H9 (cell line): ENCODE measurements around the gene ANKZF1. TPM values are rescaled to one million over a fixed set of nuclear protein-coding genes. Genes with fewer than 3 reads are reported as not detected.

Experiments
- DNase-seq: peaks from one replicate; pipeline ENCODE4 v3.0.0-alpha.2; 2017
- H2AFZ ChIP-seq: one replicate; pipeline ENCODE4 v1.6.1; 2013; ENCODE audit warnings: mild to moderate bottlenecking, low read length, control low read depth, moderate library complexity
- H2AK5ac ChIP-seq: 2 replicates; pipeline ENCODE4 v1.6.1; 2013; ENCODE audit warnings: low read length, control low read depth, mixed read lengths; ENCODE audit not compliant: insufficient read length
- H2BK120ac ChIP-seq: one replicate; pipeline ENCODE4 v1.6.1; 2013; ENCODE audit warnings: low read depth, mild to moderate bottlenecking, low read length, control low read depth, inconsistent platforms; ENCODE audit not compliant: poor library complexity, severe bottlenecking
- H2BK12ac ChIP-seq: 2 replicates; pipeline ENCODE4 v1.6.1; 2013; ENCODE audit warnings: low read length, control low read depth, mixed read lengths, low read depth; ENCODE audit not compliant: insufficient read length
- H2BK15ac ChIP-seq: 2 replicates; pipeline ENCODE4 v1.6.1; 2013; ENCODE audit warnings: low read depth, low read length, control low read depth
- H2BK20ac ChIP-seq: one replicate; pipeline ENCODE4 v1.6.1; 2013; ENCODE audit warnings: low read depth, mild to moderate bottlenecking, low read length, control low read depth, inconsistent platforms; ENCODE audit not compliant: poor library complexity, severe bottlenecking
- H2BK5ac ChIP-seq: 2 replicates; pipeline ENCODE4 v1.6.1; 2013; ENCODE audit warnings: low read length, control low read depth, mixed read lengths; ENCODE audit not compliant: insufficient read length
- H3K14ac ChIP-seq: 2 replicates; pipeline ENCODE4 v1.6.1; 2013; ENCODE audit warnings: low read length, control low read depth; ENCODE audit not compliant: insufficient read depth
- H3K18ac ChIP-seq: 2 replicates; pipeline ENCODE4 v1.6.1; 2013; ENCODE audit warnings: low read depth, mild to moderate bottlenecking, mixed read lengths, low read length, control low read depth; ENCODE audit not compliant: insufficient read length
- H3K23ac ChIP-seq: 2 replicates; pipeline ENCODE4 v1.6.1; 2013; ENCODE audit warnings: low read length, control low read depth, mixed read lengths, low read depth; ENCODE audit not compliant: insufficient read length
- H3K23me2 ChIP-seq: 2 replicates; pipeline ENCODE4 v1.6.1; 2013; ENCODE audit warnings: low read depth, mild to moderate bottlenecking, mixed read lengths, low read length, control low read depth; ENCODE audit not compliant: insufficient read length, poor library complexity, severe bottlenecking
- H3K27ac ChIP-seq: 2 replicates; pipeline ENCODE4 v1.5.1; 2013; ENCODE audit warnings: low read length, control low read depth, mixed read lengths, low read depth; ENCODE audit not compliant: insufficient read length
- H3K27me3 ChIP-seq: 2 replicates; pipeline ENCODE4 v1.6.1; 2013; ENCODE audit warnings: low read length, control low read depth, inconsistent platforms; ENCODE audit not compliant: insufficient read depth
- H3K4ac ChIP-seq: 2 replicates; pipeline ENCODE4 v1.6.1; 2013; ENCODE audit warnings: low read depth, mild to moderate bottlenecking, control low read depth, inconsistent platforms, low read length, moderate library complexity
- H3K4me1 ChIP-seq: 2 replicates; pipeline ENCODE4 v1.6.1; 2013; ENCODE audit warnings: low read length, control low read depth, inconsistent platforms; ENCODE audit not compliant: insufficient read depth
- H3K4me2 ChIP-seq: 2 replicates; pipeline ENCODE4 v1.6.1; 2013; ENCODE audit warnings: low read length, control low read depth, mixed read lengths; ENCODE audit not compliant: insufficient read length, insufficient read depth
- H3K56ac ChIP-seq: 2 replicates; pipeline ENCODE4 v1.6.1; 2013; ENCODE audit warnings: low read depth, mild to moderate bottlenecking, mixed read lengths, low read length, control low read depth; ENCODE audit not compliant: insufficient read length
- H3K79me1 ChIP-seq: 2 replicates; pipeline ENCODE4 v1.6.1; 2013; ENCODE audit warnings: low read depth, mild to moderate bottlenecking, moderate library complexity, low read length, control low read depth, inconsistent platforms; ENCODE audit not compliant: insufficient read depth, poor library complexity, severe bottlenecking
- H3K79me2 ChIP-seq: 2 replicates; pipeline ENCODE4 v1.6.1; 2013; ENCODE audit warnings: low read length, control low read depth, inconsistent platforms; ENCODE audit not compliant: insufficient read depth
- H3K9ac ChIP-seq: 2 replicates; pipeline ENCODE4 v1.6.1; 2013; ENCODE audit warnings: low read length, control low read depth, mixed read lengths; ENCODE audit not compliant: insufficient read length; ENCODE audit errors: extremely low read depth
- H3K9me3 ChIP-seq: one replicate; pipeline ENCODE4 v1.6.1; 2013; ENCODE audit warnings: low read depth, low read length, inconsistent platforms; ENCODE audit not compliant: control insufficient read depth
- H3T11ph ChIP-seq: one replicate; pipeline ENCODE4 v1.6.1; 2013; ENCODE audit warnings: mild to moderate bottlenecking, low read length, control low read depth, inconsistent platforms
- H4K20me1 ChIP-seq: one replicate; pipeline ENCODE4 v1.6.1; 2013; ENCODE audit not compliant: control insufficient read depth, insufficient read length, insufficient read depth
- H4K5ac ChIP-seq: 2 replicates; pipeline ENCODE4 v1.6.1; 2013; ENCODE audit warnings: low read depth, mild to moderate bottlenecking, mixed read lengths, low read length, control low read depth; ENCODE audit not compliant: insufficient read length
- H4K8ac ChIP-seq: replicated peaks from 2 replicates; pipeline ENCODE4 v1.6.1; 2013; ENCODE audit warnings: low read length, control low read depth, mixed read lengths, low read depth; ENCODE audit not compliant: insufficient read length
- H4K91ac ChIP-seq: 2 replicates; pipeline ENCODE4 v1.6.1; 2013; ENCODE audit warnings: low read depth, mild to moderate bottlenecking, moderate library complexity, mixed read lengths, low read length, control low read depth; ENCODE audit not compliant: insufficient read length
- H3K27ac Mint-ChIP-seq, 3 experiments: 2 replicates in 2 of 3; 3 replicates in 1 of 3; pipeline ENCODE4 v1.8.0; 2020 to 2021; ENCODE audit warnings: mixed read lengths in 3 of 3, mild to moderate bottlenecking in 1 of 3, moderate library complexity in 1 of 3
- H3K27me3 Mint-ChIP-seq: 2 replicates; pipeline ENCODE4 v1.8.0; 2021; ENCODE audit warnings: low read depth, mild to moderate bottlenecking, moderate library complexity, mixed read lengths
- H3K36me3 Mint-ChIP-seq, 3 experiments: 2 replicates in 2 of 3; 3 replicates in 1 of 3; pipeline ENCODE4 v1.8.0; 2020 to 2021; ENCODE audit warnings: low read depth in 3 of 3, mixed read lengths in 3 of 3; ENCODE audit not compliant: insufficient read depth in 1 of 3
- H3K4me1 Mint-ChIP-seq, 2 experiments: 2 replicates each; pipeline ENCODE4 v1.8.0; 2020; ENCODE audit warnings: mixed read lengths in 2 of 2
- H3K4me3 Mint-ChIP-seq, 2 experiments: 2 replicates in 1 of 2; 3 replicates in 1 of 2; pipeline ENCODE4 v1.8.0; 2020 to 2021; ENCODE audit warnings: mild to moderate bottlenecking in 2 of 2, mixed read lengths in 2 of 2, moderate library complexity in 1 of 2
- H3K9me3 Mint-ChIP-seq, 2 experiments: 2 replicates in 1 of 2; 3 replicates in 1 of 2; pipeline ENCODE4 v1.8.0; 2020; ENCODE audit warnings: mild to moderate bottlenecking in 2 of 2, mixed read lengths in 2 of 2, moderate library complexity in 1 of 2
- CTCF ChIP-seq: fragments of 200-600 bp; sonication (generic); conservative IDR thresholded peaks from 3 replicates; pipeline ENCODE4 v1.8.0; 2021; ENCODE audit warnings: antibody characterized with exemption, mild to moderate bottlenecking
- WGBS: extraction: QIAGEN DNeasy Blood & Tissue Kit; methylation state at CpG from one replicate; pipeline ENCODE4 v1.1.7; 2013; ENCODE audit warnings: missing lambda C conversion rate, low lambda C conversion rate, mixed read lengths; ENCODE audit not compliant: insufficient read length; ENCODE audit errors: extremely low coverage; 5-methylcytosine and 5-hydroxymethylcytosine counted together
- total RNA-seq: library from RNA; stranded (reverse); gene quantifications from 2 replicates; pipeline ENCODE4 v1.2.1, GENCODE V29; 2021

Gene ANKZF1
- total RNA-seq, 1 experiment from 2014 or later = 55.4 TPM

- Mint-ChIP-seq H3K27me3 (no peaks in the 10 kb centered on the region), H3K4me3 (no peak overlapping the region), H3K9me3 (no peaks in the 10 kb centered on the region), H3K36me3 (peaks cover 4 to 34% (median 17%) of the 10 kb centered on the region in 3 experiments; a peak in 6 of 7 replicates), H3K27ac (no peak overlapping the region), H3K4me1 (peaks cover 14 to 19% of the 10 kb centered on the region in 2 experiments)
- Histone ChIP-seq H3K4ac (no peak overlapping the region), H4K8ac (no peak overlapping the region), H2BK20ac (no peak overlapping the region), H3K23me2 (peaks cover 6% of the 10 kb centered on the region), H3K14ac (no peak overlapping the region), H3K4me2 (no peak overlapping the region), H3K18ac (no peak overlapping the region), H3K79me1 (no peaks in the 10 kb centered on the region), H3T11ph (no peak overlapping the region), H3K27ac (no peak overlapping the region), H2BK15ac (no peak overlapping the region), H3K79me2 (no peaks in the 10 kb centered on the region), H3K23ac (no peak overlapping the region), H3K27me3 (no peaks in the 10 kb centered on the region), H2BK120ac (no peak overlapping the region), H3K56ac (no peak overlapping the region), H2BK5ac (no peak overlapping the region), H2AK5ac (no peak overlapping the region), H3K9ac (no peak overlapping the region), H4K91ac (no peak overlapping the region), H4K20me1 (no peaks in the 10 kb centered on the region), H2BK12ac (no peak overlapping the region), H4K5ac (no peak overlapping the region), H3K9me3 (no peaks in the 10 kb centered on the region), H3K4me1 (no peaks in the 10 kb centered on the region; the same call in 1 of the 2 replicates), H2AFZ (no peak overlapping the region)
- DNase-seq = no peak
- no CpG with 5 or more reads among the region's 16 CpGs for WGBS
- no peak for TF ChIP-seq CTCF
Measured at GRCh38 chr2:219284501-219285372, 55.1 kb downstream of the ANKZF1 start.
